Right kidney (tissue), 1 donor: ENCODE data around the gene BICD2.

ENCODE experiments used
- DNase-seq: peaks from one replicate; pipeline ENCODE4 v3.0.0-alpha.2; 2016

The BICD2 gene

GRCh38 chr9:92715488-92716231, 49.0 kb downstream of the BICD2 start:
- no peak for DNase-seq

- no peak for DNase-seq
Measured at GRCh38 chr9:92714787-92715487, 49.7 kb downstream of the BICD2 start.

- no peak for DNase-seq
Measured at GRCh38 chr9:92714016-92714415, 50.6 kb downstream of the BICD2 start.

GRCh38 chr9:92713528-92713927, 51.1 kb downstream of the BICD2 start:
- no peak for DNase-seq

- DNase-seq, result no peak
Measured at GRCh38 chr9:92712767-92713166, 51.9 kb downstream of the BICD2 start.

- DNase-seq, result no peak
Measured at GRCh38 chr9:92711844-92712243, 52.8 kb downstream of the BICD2 start.

- DNase-seq, result no peak
Measured at GRCh38 chr9:92711146-92711545, 53.5 kb downstream of the BICD2 start.

- no peak for DNase-seq
Measured at GRCh38 chr9:92710368-92710767, 54.3 kb downstream of the BICD2 start.

GRCh38 chr9:92709954-92710353, 54.7 kb downstream of the BICD2 start:
- DNase-seq, result no peak

- no peak for DNase-seq
Measured at GRCh38 chr9:92709240-92709639, 55.4 kb downstream of the BICD2 start.

- no peak for DNase-seq
Measured at GRCh38 chr9:92707530-92707929, 57.1 kb downstream of the BICD2 start.

- DNase-seq, result no peak
Measured at GRCh38 chr9:92706218-92706940, 58.3 kb downstream of the BICD2 start.

GRCh38 chr9:92704528-92704927, 60.1 kb downstream of the BICD2 start:
- DNase-seq, result no peak

- no peak for DNase-seq
Measured at GRCh38 chr9:92696619-92697018, 68.0 kb downstream of the BICD2 start.

GRCh38 chr9:92686954-92687353, 77.7 kb downstream of the BICD2 start:
- DNase-seq, result no peak

- DNase-seq, result no peak
Measured at GRCh38 chr9:92685022-92685421, 79.6 kb downstream of the BICD2 start.

GRCh38 chr9:92682269-92682668, 82.4 kb downstream of the BICD2 start:
- no peak for DNase-seq

GRCh38 chr9:92680166-92681119, 84.2 kb downstream of the BICD2 start:
- no peak for DNase-seq

GRCh38 chr9:92679413-92680165, 85.0 kb downstream of the BICD2 start:
- no peak for DNase-seq

GRCh38 chr9:92671323-92671722, 93.3 kb downstream of the BICD2 start:
- no peak for DNase-seq
